ENCODE results near the gene SSU72. TPM values are rescaled to one million over a fixed set of nuclear protein-coding genes. Genes with fewer than 3 reads are reported as not detected.
"Not testable (repeated sequence)": the region's sequence is repeated elsewhere in the genome, so short reads cannot be mapped to it uniquely, and the experiment has no call there.

SSU72 gene
- total and polyA plus RNA-seq, 7 experiments from 2014 or later: 121 to 267 (median 143) TPM

DNA sequence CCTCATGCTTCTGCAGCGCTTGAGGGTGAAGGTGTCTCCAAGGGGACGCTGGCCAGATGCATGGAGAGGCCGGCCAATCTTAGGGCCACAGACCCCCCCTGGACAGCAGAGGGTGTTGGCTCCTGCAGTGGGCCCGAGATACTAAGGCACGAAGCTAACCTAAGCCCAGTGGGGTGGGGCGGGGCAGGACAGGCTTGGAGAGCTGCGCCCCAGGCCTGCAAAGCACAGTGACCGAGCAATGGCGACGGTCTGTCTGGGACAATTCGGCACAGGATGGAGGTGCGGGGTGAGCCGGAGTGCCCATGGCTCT, 24.0 kb upstream of the SSU72 start:
- Histone ChIP-seq H3K4me1 (ENCODE audit: control insufficient read depth in 2 of 2, insufficient read depth in 2 of 2, low read length in 2 of 2) (no peaks in the 10 kb centered on the region), H3K36me3 (ENCODE audit: control insufficient read depth in 2 of 3, insufficient read depth in 3 of 3, low read length in 3 of 3) (no peaks in the 10 kb centered on the region), H3K9me3 (ENCODE audit: control insufficient read depth in 2 of 3, low read length in 3 of 3) (no peaks in the 10 kb centered on the region), H3K27me3 (ENCODE audit: control insufficient read depth in 2 of 2, insufficient read depth in 2 of 2, low read length in 2 of 2) (peaks cover 0 to 4% of the 10 kb centered on the region in 2 donors), H3K27ac (ENCODE audit: low read depth, low read length) (no peak overlapping the region), H3K4me3 (ENCODE audit: low read length) (no peak overlapping the region)
- Mint-ChIP-seq H3K27me3 (peaks cover 0 to 10% (median 0%) of the 10 kb centered on the region in 5 donors), H3K9me3 (no peaks in the 10 kb centered on the region), H3K27ac (peak overlapping the region in 2 of 9 donors; percentile 56 to 62), H3K4me3 (peak overlapping the region; percentile 60 to 90 (median 76)), H3K36me3 (no peaks in the 10 kb centered on the region), H3K4me1 (peaks cover 0 to 13% (median 5%) of the 10 kb centered on the region in 7 donors)
- ChIA-PET POLR2A (interaction anchor here (0.9 to 2.8 kb wide), 2 partner anchors 9 to 16 kb away, joined by 3 to 21 read pairs; partner anchors contain the start of gene MIB2), CTCF (interaction anchor here (1.1 kb wide), 1 partner anchor 17 kb away, joined by 3 read pairs; no protein-coding TSS in a partner anchor)
- intact Hi-C loops (cut with micrococcal nuclease): loop anchor here (1.0 kb wide), 2 partner anchors 17 to 23 kb away; partner anchors contain the start of gene MIB2 (in 1 of the 2)
- no peak for DNase-seq
- ATAC-seq: no peak

DNA sequence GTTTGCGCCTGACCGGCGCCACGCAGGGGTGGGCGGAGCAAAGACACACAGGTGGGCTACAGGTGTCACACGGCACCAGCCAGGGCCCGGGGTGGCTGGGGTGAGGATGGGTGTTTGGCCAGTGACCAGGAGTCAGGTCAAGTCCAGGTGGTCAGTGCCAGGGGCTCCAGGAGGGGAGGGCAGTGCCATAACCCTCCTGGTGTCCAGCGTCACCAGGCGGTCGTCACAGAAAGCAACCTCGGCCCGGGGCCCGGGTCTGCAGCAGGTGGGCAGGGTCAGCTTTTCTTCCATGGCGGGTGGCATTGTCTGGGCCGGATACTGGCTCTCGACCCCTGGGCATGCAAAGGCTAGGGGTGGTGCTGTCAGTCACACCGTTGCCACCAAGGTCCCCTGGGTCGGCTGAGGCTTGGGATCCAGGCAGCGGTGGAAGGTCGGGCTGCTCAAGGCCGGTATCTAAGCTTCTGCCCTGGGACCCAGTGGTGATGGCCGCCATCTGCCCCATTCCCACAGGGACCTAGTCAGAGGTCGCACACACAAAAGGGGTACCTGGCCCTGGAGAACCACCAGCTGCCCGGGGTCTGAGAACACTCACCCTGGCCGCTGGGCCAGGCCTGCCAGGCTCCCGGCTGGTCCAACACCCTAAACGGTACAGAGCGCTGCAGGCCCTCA, 23.5 kb upstream of the SSU72 start:
- Mint-ChIP-seq H3K27me3 (peaks cover 0 to 10% (median 0%) of the 10 kb centered on the region in 5 donors), H3K4me1 (peaks cover 0 to 13% (median 5%) of the 10 kb centered on the region in 7 donors), H3K9me3 (no peaks in the 10 kb centered on the region), H3K4me3 (peak overlapping the region in 8 of 10 donors; percentile 39 to 90 (median 71)), H3K36me3 (no peaks in the 10 kb centered on the region), H3K27ac (peak overlapping the region in 1 of 9 donors; percentile 62)
- ChIA-PET CTCF (interaction anchor here (1.1 kb wide), 1 partner anchor 16 kb away, joined by 3 read pairs; no protein-coding TSS in a partner anchor), POLR2A (interaction anchor here (0.9 to 2.8 kb wide), 2 partner anchors 10 to 16 kb away, joined by 3 to 21 read pairs; partner anchors contain the start of gene MIB2)
- Histone ChIP-seq H3K4me1 (ENCODE audit: control insufficient read depth in 2 of 2, insufficient read depth in 2 of 2, low read length in 2 of 2) (no peaks in the 10 kb centered on the region), H3K36me3 (ENCODE audit: control insufficient read depth in 2 of 3, insufficient read depth in 3 of 3, low read length in 3 of 3) (no peaks in the 10 kb centered on the region), H3K27ac (ENCODE audit: low read depth, low read length) (no peak overlapping the region), H3K4me3 (ENCODE audit: low read length) (no peak overlapping the region), H3K27me3 (ENCODE audit: control insufficient read depth in 2 of 2, insufficient read depth in 2 of 2, low read length in 2 of 2) (peaks cover 0 to 4% of the 10 kb centered on the region in 2 donors), H3K9me3 (ENCODE audit: control insufficient read depth in 2 of 3, low read length in 3 of 3) (no peaks in the 10 kb centered on the region)
- intact Hi-C loops (cut with micrococcal nuclease): no loop called here
- no peak for ATAC-seq
- DNase-seq: peak in 1 of 9 donors; percentile 8

DNA sequence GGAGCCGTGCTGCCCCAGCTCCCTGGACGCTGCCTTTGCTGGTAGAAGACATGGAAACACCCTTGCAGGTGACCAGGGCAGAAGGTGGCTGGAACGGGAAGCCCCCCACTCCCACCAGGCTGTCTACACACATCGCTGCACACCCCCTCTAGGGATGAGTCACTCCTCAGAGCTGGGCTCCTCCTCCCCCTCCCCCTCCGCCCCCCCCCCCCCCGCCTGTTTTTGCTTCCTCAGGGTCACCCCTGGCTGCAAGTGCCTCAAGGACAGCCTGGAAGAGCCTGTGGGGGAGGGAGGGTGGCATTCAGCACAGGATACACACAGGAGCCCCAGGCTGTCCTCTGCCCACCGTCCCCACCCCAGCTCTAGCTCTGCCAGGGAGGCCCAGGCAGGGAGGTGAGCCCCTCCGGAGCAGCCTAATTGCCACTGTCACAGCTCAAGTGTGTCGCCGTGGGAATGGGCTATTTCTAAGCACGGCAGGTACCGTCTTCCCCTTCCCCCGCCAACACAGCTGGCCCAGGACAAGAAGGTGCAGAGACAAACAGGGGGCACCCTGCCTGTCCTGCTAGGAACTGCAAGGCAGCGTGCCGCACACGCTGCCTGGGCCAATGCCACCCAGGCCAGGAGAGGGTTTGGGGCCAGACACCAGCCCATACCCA, 22.7 kb upstream of the SSU72 start:
- DNase-seq: peak in 1 of 9 donors; percentile 18
- H3K4me1 Mint-ChIP-seq: peaks cover 0 to 13% (median 5%) of the 10 kb centered on the region in 7 donors
- H3K36me3 Mint-ChIP-seq: no peaks in the 10 kb centered on the region
- H3K27ac ChIP-seq (ENCODE audit: low read depth, low read length): no peak overlapping the region
- H3K4me3 Mint-ChIP-seq: peak overlapping the region in 8 of 10 donors; percentile 16 to 71 (median 50)
- peaks cover 0 to 10% (median 0%) of the 10 kb centered on the region in 5 donors for H3K27me3 Mint-ChIP-seq
- no peaks in the 10 kb centered on the region for H3K9me3 ChIP-seq (ENCODE audit: control insufficient read depth in 2 of 3, low read length in 3 of 3)
- CTCF ChIA-PET: no interaction called here
- no peaks in the 10 kb centered on the region for H3K36me3 ChIP-seq (ENCODE audit: control insufficient read depth in 2 of 3, insufficient read depth in 3 of 3, low read length in 3 of 3)
- H3K4me1 ChIP-seq (ENCODE audit: control insufficient read depth in 2 of 2, insufficient read depth in 2 of 2, low read length in 2 of 2): no peaks in the 10 kb centered on the region
- peak; percentile 39 for ATAC-seq
- no peak overlapping the region for H3K4me3 ChIP-seq (ENCODE audit: low read length)
- peaks cover 0 to 4% of the 10 kb centered on the region in 2 donors for H3K27me3 ChIP-seq (ENCODE audit: control insufficient read depth in 2 of 2, insufficient read depth in 2 of 2, low read length in 2 of 2)
- no peaks in the 10 kb centered on the region for H3K9me3 Mint-ChIP-seq
- intact Hi-C loops (cut with micrococcal nuclease): no loop called here
- POLR2A ChIA-PET: interaction anchor here (1.2 to 2.8 kb wide), 2 partner anchors 17 to 20 kb away, joined by 3 to 21 read pairs; partner anchors contain the start of gene MIB2
- H3K27ac Mint-ChIP-seq: peak overlapping the region in 1 of 9 donors; percentile 16

DNA sequence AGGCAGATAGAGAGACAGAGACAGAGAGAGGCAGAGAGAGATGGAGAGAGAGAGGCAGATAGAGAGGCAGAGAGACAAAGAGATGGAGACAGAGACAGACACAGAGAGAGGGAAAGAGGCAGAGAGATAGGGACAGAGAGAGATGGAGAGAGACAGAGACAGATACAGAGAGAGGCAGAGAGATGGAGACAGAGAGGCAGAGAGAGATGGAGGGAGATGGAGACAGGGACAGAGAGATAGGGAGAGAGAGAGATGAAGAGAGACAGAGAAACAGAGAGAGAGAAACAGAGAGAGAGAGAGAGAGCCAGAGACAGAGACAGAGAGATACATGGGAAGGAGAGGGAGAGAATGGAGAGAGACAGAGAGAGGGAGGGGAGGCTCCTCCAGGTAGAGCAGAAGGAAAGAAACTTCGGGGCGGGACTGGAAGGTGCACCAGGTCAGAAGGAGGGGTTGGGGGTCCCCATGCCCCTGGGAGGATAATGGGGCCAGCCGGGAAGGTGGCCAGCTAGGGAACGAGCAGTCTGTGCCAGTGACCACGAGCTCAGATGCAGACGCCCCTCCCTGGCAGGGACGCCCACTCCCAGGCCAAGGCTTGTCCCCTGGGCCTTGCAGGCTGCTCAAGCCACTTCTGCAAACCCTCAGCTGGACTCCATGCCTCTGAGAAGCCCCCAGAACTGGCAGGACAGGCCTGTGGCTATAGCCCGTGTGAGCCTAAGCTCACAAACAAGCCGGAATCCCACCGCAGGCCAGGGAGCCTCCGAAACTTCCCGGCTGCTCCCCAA, 22.0 kb upstream of the SSU72 start:
- ChIA-PET POLR2A (interaction anchor here (1.2 to 2.8 kb wide), 2 partner anchors 18 to 19 kb away, joined by 3 to 21 read pairs; partner anchors contain the start of gene MIB2), CTCF (no interaction called here)
- no peak overlapping the region for H3K4me3 Mint-ChIP-seq
- no peaks in the 10 kb centered on the region for H3K9me3 Mint-ChIP-seq
- ATAC-seq: no peak
- peaks cover 0 to 10% (median 0%) of the 10 kb centered on the region in 5 donors for H3K27me3 Mint-ChIP-seq
- DNase-seq: no peak
- Histone ChIP-seq H3K9me3 (ENCODE audit: control insufficient read depth in 2 of 3, low read length in 3 of 3) (no peaks in the 10 kb centered on the region), H3K4me3 (ENCODE audit: low read length) (no peak overlapping the region), H3K27ac (ENCODE audit: low read depth, low read length) (no peak overlapping the region), H3K4me1 (ENCODE audit: control insufficient read depth in 2 of 2, insufficient read depth in 2 of 2, low read length in 2 of 2) (no peaks in the 10 kb centered on the region), H3K27me3 (ENCODE audit: control insufficient read depth in 2 of 2, insufficient read depth in 2 of 2, low read length in 2 of 2) (peaks cover 0 to 4% of the 10 kb centered on the region in 2 donors), H3K36me3 (ENCODE audit: control insufficient read depth in 2 of 3, insufficient read depth in 3 of 3, low read length in 3 of 3) (no peaks in the 10 kb centered on the region)
- no peaks in the 10 kb centered on the region for H3K36me3 Mint-ChIP-seq
- peaks cover 0 to 13% (median 5%) of the 10 kb centered on the region in 7 donors for H3K4me1 Mint-ChIP-seq
- H3K27ac Mint-ChIP-seq: no peak overlapping the region
- intact Hi-C loops (cut with micrococcal nuclease): no loop called here

DNA sequence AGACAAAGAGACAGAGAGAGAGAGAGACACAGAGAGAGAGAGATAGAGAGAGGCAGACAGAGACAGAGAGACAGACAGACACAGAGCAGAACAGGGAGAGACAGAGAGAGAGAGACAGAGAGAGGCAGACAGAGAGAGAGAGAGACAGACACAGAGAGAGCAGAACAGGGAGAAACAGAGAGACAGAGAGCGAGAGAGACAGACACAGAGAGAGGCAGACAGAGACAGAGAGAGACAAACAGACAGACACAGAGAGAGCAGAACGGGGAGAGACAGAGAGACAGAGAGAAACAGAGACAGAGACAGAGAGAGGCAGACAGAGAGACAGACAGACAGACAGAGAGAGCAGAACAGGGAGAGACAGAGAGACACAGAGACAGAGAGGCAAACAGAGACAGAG, 20.7 kb upstream of the SSU72 start:
- CTCF ChIA-PET; H3K9me3 ChIP-seq (ENCODE audit: control insufficient read depth in 2 of 3, low read length in 3 of 3); H3K4me3 ChIP-seq (ENCODE audit: low read length); H3K4me3 Mint-ChIP-seq; H3K27ac Mint-ChIP-seq; ATAC-seq; intact Hi-C loops (cut with micrococcal nuclease); H3K27ac ChIP-seq (ENCODE audit: low read depth, low read length); H3K27me3 ChIP-seq (ENCODE audit: control insufficient read depth in 2 of 2, insufficient read depth in 2 of 2, low read length in 2 of 2); H3K36me3 Mint-ChIP-seq; H3K9me3 Mint-ChIP-seq; H3K36me3 ChIP-seq (ENCODE audit: control insufficient read depth in 2 of 3, insufficient read depth in 3 of 3, low read length in 3 of 3); H3K27me3 Mint-ChIP-seq; DNase-seq; H3K4me1 ChIP-seq (ENCODE audit: control insufficient read depth in 2 of 2, insufficient read depth in 2 of 2, low read length in 2 of 2); POLR2A ChIA-PET: not testable (repeated sequence)
- H3K4me1 Mint-ChIP-seq: peaks cover 0 to 10% (median 5%) of the 10 kb centered on the region in 7 donors

DNA sequence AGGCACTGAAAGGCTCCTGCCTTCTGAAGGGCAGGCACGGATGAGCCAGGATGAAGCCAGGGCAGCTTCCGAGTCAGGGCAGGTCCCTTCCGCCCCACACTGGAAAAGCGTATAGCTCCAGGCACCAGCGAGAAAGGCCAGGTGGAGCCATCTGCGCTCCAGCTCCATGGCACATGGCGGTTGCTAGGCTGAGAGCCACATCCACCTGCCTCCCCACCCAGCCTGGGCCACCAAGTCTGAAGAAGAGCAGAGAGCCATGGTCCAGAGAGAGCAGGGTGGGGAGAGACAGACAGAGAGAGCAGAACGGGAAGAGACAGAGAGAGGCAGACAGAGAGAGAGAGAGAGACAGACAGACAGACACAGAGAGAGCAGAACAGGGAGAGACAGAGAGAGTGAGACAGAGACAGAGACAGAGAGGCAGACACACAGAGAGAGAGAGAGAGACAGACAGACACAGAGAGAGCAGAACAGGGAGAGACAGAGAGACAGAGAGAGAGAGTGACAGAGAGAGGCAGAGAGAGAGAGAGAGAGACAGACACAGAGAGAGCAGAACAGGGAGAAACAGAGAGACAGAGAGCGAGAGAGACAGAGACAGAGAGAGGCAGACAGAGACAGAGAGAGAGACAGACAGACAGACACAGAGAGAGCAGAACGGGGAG, 20.1 kb upstream of the SSU72 start:
- Histone ChIP-seq H3K27me3 (ENCODE audit: control insufficient read depth in 2 of 2, insufficient read depth in 2 of 2, low read length in 2 of 2) (peaks cover 0 to 4% of the 10 kb centered on the region in 2 donors), H3K27ac (ENCODE audit: low read depth, low read length) (no peak overlapping the region), H3K9me3 (ENCODE audit: control insufficient read depth in 2 of 3, low read length in 3 of 3) (no peaks in the 10 kb centered on the region), H3K4me1 (ENCODE audit: control insufficient read depth in 2 of 2, insufficient read depth in 2 of 2, low read length in 2 of 2) (no peaks in the 10 kb centered on the region), H3K4me3 (ENCODE audit: low read length) (no peak overlapping the region), H3K36me3 (ENCODE audit: control insufficient read depth in 2 of 3, insufficient read depth in 3 of 3, low read length in 3 of 3) (no peaks in the 10 kb centered on the region)
- POLR2A ChIA-PET: interaction anchor here (1.1 to 1.2 kb wide), 2 partner anchors 18 to 19 kb away, joined by 3 read pairs; no protein-coding TSS in a partner anchor
- CTCF ChIA-PET: no interaction called here
- no peak overlapping the region for H3K27ac Mint-ChIP-seq
- no peak overlapping the region for H3K4me3 Mint-ChIP-seq
- DNase-seq (no peak), ATAC-seq (no peak)
- no peaks in the 10 kb centered on the region for H3K36me3 Mint-ChIP-seq
- intact Hi-C loops (cut with micrococcal nuclease): no loop called here
- H3K4me1 Mint-ChIP-seq: peaks cover 0 to 10% (median 5%) of the 10 kb centered on the region in 7 donors
- H3K9me3 Mint-ChIP-seq: peaks cover 0 to 2% (median 0%) of the 10 kb centered on the region in 11 donors
- peaks cover 0 to 8% (median 0%) of the 10 kb centered on the region in 5 donors for H3K27me3 Mint-ChIP-seq

Data from naive thymus-derived CD4-positive, alpha-beta T cell (primary cell).